Germinal center (tissue), 1 donor: ENCODE results near the gene MPO.

Experiments used
- DNase-seq: peaks from one replicate; pipeline ENCODE4 v3.0.0; 2012; ENCODE audit warnings: mixed read lengths, low spot score

MPO gene

GRCh38 chr17:58320163-58320558 lies 39.4 kb upstream of the MPO start:
- DNase-seq: no peak

GRCh38 chr17:58319173-58320162 lies 38.7 kb upstream of the MPO start:
- DNase-seq: no peak

- DNase-seq: no peak
Observed at GRCh38 chr17:58318627-58319172, 38.0 kb upstream of the MPO start.

GRCh38 chr17:58318065-58318481 lies 37.3 kb upstream of the MPO start:
- no peak for DNase-seq

- peak; percentile 78 for DNase-seq
Observed at GRCh38 chr17:58317421-58318064, 36.8 kb upstream of the MPO start.

- no peak for DNase-seq
Observed at GRCh38 chr17:58316260-58316960, 35.7 kb upstream of the MPO start.

- no peak for DNase-seq
Observed at GRCh38 chr17:58315750-58316149, 35.0 kb upstream of the MPO start.

GRCh38 chr17:58315281-58315711 lies 34.6 kb upstream of the MPO start:
- no peak for DNase-seq

- no peak for DNase-seq
Observed at GRCh38 chr17:58314706-58315015, 33.9 kb upstream of the MPO start.

- no peak for DNase-seq
Observed at GRCh38 chr17:58313815-58314705, 33.3 kb upstream of the MPO start.

- DNase-seq: no peak
Observed at GRCh38 chr17:58312829-58313228, 32.1 kb upstream of the MPO start.

- DNase-seq: no peak
Observed at GRCh38 chr17:58312021-58312630, 31.4 kb upstream of the MPO start.

GRCh38 chr17:58311429-58311894 lies 30.7 kb upstream of the MPO start:
- no peak for DNase-seq

- no peak for DNase-seq
Observed at GRCh38 chr17:58310511-58311428, 30.0 kb upstream of the MPO start.

- no peak for DNase-seq
Observed at GRCh38 chr17:58309918-58310259, 29.2 kb upstream of the MPO start.

- no peak for DNase-seq
Observed at GRCh38 chr17:58308985-58309917, 28.5 kb upstream of the MPO start.

- DNase-seq: no peak
Observed at GRCh38 chr17:58308173-58308984, 27.6 kb upstream of the MPO start.
